SK-N-SH treated with all-trans-retinoic acid at 6 μM for 48 hours (cell line): Measurements from ENCODE around the gene ZFAND3.

Source experiments
- CSDC2 ChIP-seq: fragments of 250-450 bp; sonication (Bioruptor Pico); IDR thresholded peaks from 2 replicates; pipeline ENCODE4 v1.5.0; 2020; ENCODE audit warnings: mild to moderate bottlenecking, moderate library complexity
- CSRNP3 ChIP-seq: fragments of 250-450 bp; sonication (Bioruptor Pico); IDR thresholded peaks from 2 replicates; pipeline ENCODE4 v1.5.1; 2021; ENCODE audit warnings: mild to moderate bottlenecking, moderate library complexity
- TCF4 ChIP-seq: fragments of 250-450 bp; sonication (Bioruptor Pico); IDR thresholded peaks from 2 replicates; pipeline ENCODE4 v1.8.0; 2021; ENCODE audit warnings: mild to moderate bottlenecking, moderate library complexity, borderline replicate concordance
- TOX ChIP-seq: fragments of 250-450 bp; sonication (Bioruptor Pico); IDR thresholded peaks from 2 replicates; pipeline ENCODE4 v1.8.0; 2021; ENCODE audit warnings: mild to moderate bottlenecking, moderate library complexity, borderline replicate concordance
- ZFP30 ChIP-seq: fragments of 450-650 bp; formaldehyde crosslinking; IDR thresholded peaks from 2 replicates; pipeline ENCODE4 v1.5.0; 2022; ENCODE audit warnings: mild to moderate bottlenecking, moderate library complexity
- ZNF8 ChIP-seq: fragments of 450-650 bp; formaldehyde crosslinking; IDR thresholded peaks from 2 replicates; pipeline ENCODE4 v1.5.0; 2020; ENCODE audit warnings: mild to moderate bottlenecking, moderate library complexity
- TF ChIP-seq, protein P1 (sequence below): fragments of 250-450 bp; sonication (Bioruptor Pico); IDR thresholded peaks from 2 replicates; pipeline ENCODE4 v1.8.0; 2020; ENCODE audit warnings: mild to moderate bottlenecking, moderate library complexity, borderline replicate concordance
- TF ChIP-seq, protein P2 (sequence below): fragments of 250-450 bp; sonication (Bioruptor Pico); IDR thresholded peaks from 2 replicates; pipeline ENCODE4 v1.8.0; 2021; ENCODE audit warnings: low read depth, mild to moderate bottlenecking, moderate library complexity, borderline replicate concordance

DNA sequence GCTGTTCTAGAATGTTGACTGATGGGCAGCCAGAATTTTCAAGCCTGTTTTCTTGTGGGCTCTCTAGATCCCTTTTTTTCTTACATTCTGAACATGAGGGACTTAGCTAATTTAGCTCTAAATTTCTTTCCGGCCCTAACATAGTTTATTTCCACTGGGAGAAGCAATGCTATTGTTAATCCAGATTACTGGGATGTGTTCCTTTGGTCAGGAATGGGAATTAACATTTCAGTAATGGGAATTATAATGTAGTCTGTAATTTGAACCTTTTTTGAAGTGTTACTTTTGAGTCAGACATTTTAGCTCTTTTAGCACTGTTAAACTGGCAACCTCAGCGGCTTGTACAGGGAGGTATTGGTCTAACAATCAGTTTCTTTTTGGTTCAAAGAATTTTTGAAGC, 7.5 kb downstream of the ZFAND3 start:
- TF ChIP-seq, protein P1, sequence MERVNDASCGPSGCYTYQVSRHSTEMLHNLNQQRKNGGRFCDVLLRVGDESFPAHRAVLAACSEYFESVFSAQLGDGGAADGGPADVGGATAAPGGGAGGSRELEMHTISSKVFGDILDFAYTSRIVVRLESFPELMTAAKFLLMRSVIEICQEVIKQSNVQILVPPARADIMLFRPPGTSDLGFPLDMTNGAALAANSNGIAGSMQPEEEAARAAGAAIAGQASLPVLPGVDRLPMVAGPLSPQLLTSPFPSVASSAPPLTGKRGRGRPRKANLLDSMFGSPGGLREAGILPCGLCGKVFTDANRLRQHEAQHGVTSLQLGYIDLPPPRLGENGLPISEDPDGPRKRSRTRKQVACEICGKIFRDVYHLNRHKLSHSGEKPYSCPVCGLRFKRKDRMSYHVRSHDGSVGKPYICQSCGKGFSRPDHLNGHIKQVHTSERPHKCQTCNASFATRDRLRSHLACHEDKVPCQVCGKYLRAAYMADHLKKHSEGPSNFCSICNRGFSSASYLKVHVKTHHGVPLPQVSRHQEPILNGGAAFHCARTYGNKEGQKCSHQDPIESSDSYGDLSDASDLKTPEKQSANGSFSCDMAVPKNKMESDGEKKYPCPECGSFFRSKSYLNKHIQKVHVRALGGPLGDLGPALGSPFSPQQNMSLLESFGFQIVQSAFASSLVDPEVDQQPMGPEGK = no peak
- TF ChIP-seq, protein P2, sequence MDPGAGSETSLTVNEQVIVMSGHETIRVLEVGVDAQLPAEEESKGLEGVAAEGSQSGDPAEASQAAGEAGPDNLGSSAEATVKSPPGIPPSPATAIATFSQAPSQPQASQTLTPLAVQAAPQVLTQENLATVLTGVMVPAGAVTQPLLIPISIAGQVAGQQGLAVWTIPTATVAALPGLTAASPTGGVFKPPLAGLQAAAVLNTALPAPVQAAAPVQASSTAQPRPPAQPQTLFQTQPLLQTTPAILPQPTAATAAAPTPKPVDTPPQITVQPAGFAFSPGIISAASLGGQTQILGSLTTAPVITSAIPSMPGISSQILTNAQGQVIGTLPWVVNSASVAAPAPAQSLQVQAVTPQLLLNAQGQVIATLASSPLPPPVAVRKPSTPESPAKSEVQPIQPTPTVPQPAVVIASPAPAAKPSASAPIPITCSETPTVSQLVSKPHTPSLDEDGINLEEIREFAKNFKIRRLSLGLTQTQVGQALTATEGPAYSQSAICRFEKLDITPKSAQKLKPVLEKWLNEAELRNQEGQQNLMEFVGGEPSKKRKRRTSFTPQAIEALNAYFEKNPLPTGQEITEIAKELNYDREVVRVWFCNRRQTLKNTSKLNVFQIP (CRISPR knock-in tag) = no peak
- TF ChIP-seq TCF4 (CRISPR knock-in tag) (no peak), TOX (CRISPR knock-in tag) (no peak), ZFP30 (CRISPR knock-in tag) (no peak), CSRNP3 (no peak), ZNF8 (CRISPR knock-in tag) (no peak), CSDC2 (CRISPR knock-in tag) (no peak)
